Adrenal gland (tissue), 12 donors: ENCODE measurements around the gene LPCAT1. TPM values are rescaled to one million over a fixed set of nuclear protein-coding genes. Genes with fewer than 3 reads are reported as not detected.

Source experiments
- DNase-seq, 7 donors: peaks; one replicate each; pipeline ENCODE4 v3.0.0-alpha.2; 2019 to 2020
- H3K27ac ChIP-seq, 5 donors: fragments of 200-600 bp; sonication (generic) in 4 of 5; 1 replicate in 3 of 5; 2 replicates in 2 of 5; pipeline versions ENCODE4 v1.5.1 to v1.8.0; 2016 to 2020; ENCODE audit warnings: mild to moderate bottlenecking in 1 of 5
- H3K27me3 ChIP-seq: fragments of 200-600 bp; 2 replicates; pipeline ENCODE4 v1.8.0; 2021
- H3K36me3 ChIP-seq, 2 donors: fragments of 200-600 bp; replicated peaks in 1 of 2; 1 replicate in 1 of 2; 2 replicates in 1 of 2; pipeline versions ENCODE4 v1.5.1 to v1.8.0; 2018 to 2022
- H3K4me1 ChIP-seq, 2 donors: fragments of 200-600 bp; replicated peaks in 1 of 2; 1 replicate in 1 of 2; 2 replicates in 1 of 2; pipeline versions ENCODE4 v1.5.1 to v1.8.0; 2018 to 2021
- H3K4me3 ChIP-seq, 4 donors: fragments of 200-600 bp; sonication (generic) in 3 of 4; one replicate each; pipeline ENCODE4 v1.5.1; 2016 to 2018
- H3K9me3 ChIP-seq, 3 donors: fragments of 200-600 bp; sonication (generic) in 1 of 3; replicated peaks in 1 of 3; 1 replicate in 2 of 3; 2 replicates in 1 of 3; pipeline versions ENCODE4 v1.5.1 to v1.8.0; 2016 to 2021
- CTCF ChIP-seq, 6 experiments: fragments of 450-650 bp in 4 of 6; fragments of 200-600 bp in 2 of 6; sonication (generic) in 1 of 6; IDR thresholded peaks; 1 replicate in 5 of 6; 2 replicates in 1 of 6; pipeline versions ENCODE4 v1.5.1 to v1.8.0; 2016 to 2021; ENCODE audit warnings: antibody characterized with exemption in 6 of 6, mild to moderate bottlenecking in 2 of 6, moderate library complexity in 1 of 6
- POLR2A ChIP-seq, 2 donors: fragments of 450-650 bp; IDR thresholded peaks; one replicate each; pipeline ENCODE4 v1.6.1; 2017; ENCODE audit warnings: antibody characterized with exemption in 2 of 2, mild to moderate bottlenecking in 2 of 2, moderate library complexity in 1 of 2
- WGBS, 4 donors: extraction: QIAGEN DNeasy Blood & Tissue Kit in 2 of 4; methylation state at CpG; one replicate each; pipeline versions ENCODE4 v1.1.5 to v1.1.7; 2013 to 2017; 5-methylcytosine and 5-hydroxymethylcytosine counted together
- intact Hi-C, 2 donors: fragments of 100-400 bp; cut with DNase I; formaldehyde crosslinking; loops; one replicate each; pipeline versions ENCODE4 v1.14.1 to v1.15.0; 2022 to 2023
- polyA plus RNA-seq, 3 donors: library from polyadenylated mRNA; stranded (reverse); fragments of 200-250 nt in 2 of 3; fragments of 350-450 nt in 1 of 3; fragmentation: Illumina TruSeq in 1 of 3; extraction: RNeasy Lipid Tissue Mini Kit (QIAGEN cat#74804) in 1 of 3; gene quantifications; one replicate each; pipeline ENCODE4 v1.2.3, GENCODE V29; 2013 to 2014
- total RNA-seq, 9 donors: library from RNA; depleted of rRNA in 4 of 9; stranded (reverse); fragments of >200 nt in 4 of 9; fragments of 120-200 nt in 1 of 9; fragmentation: NEBNext Ultra II Directional in 1 of 9; extraction: Animal tissue kit (Norgen Biotek cat#: 25700) in 1 of 9; gene quantifications; one replicate each; pipeline versions ENCODE4 v1.1.0 to v1.2.4, GENCODE V29; 2013 to 2023
- donor health status: healthy with polysubstance abuse.
- donor health status: Bipolar disorder and iron deficiency.
- donor health status: DM: yes; HTN: yes; CAD: no.
- donor health status: DM: no; HTN: no; CAD: no.
- donor health status: DM: no; HTN: no; CAD: no.
- donor health status: DM: yes; HTN: yes; CAD: no.

Gene LPCAT1
- total and polyA plus RNA-seq, 12 donors, result 23.2 to 59.1 (median 42.6) TPM

GRCh38 chr5:1547236-1547635, 23.5 kb upstream of the LPCAT1 start:
- Histone ChIP-seq H3K4me3 (no peak overlapping the region), H3K27ac (no peak overlapping the region), H3K27me3 (no peaks in the 10 kb centered on the region), H3K9me3 (no peaks in the 10 kb centered on the region), H3K4me1 (no peaks in the 10 kb centered on the region), H3K36me3 (no peaks in the 10 kb centered on the region)
- TF ChIP-seq POLR2A (IDR thresholded peaks at IDR 0.05), result no peak
- TF ChIP-seq CTCF (IDR thresholded peaks at IDR 0.05), result no peak
- intact Hi-C loops, result no loop called here
- DNase-seq, result peak in 1 of 7 donors; percentile 31
- 87 to 94% (median 89%) methylated on average over 11 of the region's 11 CpGs for WGBS, 4 donors

DNA sequence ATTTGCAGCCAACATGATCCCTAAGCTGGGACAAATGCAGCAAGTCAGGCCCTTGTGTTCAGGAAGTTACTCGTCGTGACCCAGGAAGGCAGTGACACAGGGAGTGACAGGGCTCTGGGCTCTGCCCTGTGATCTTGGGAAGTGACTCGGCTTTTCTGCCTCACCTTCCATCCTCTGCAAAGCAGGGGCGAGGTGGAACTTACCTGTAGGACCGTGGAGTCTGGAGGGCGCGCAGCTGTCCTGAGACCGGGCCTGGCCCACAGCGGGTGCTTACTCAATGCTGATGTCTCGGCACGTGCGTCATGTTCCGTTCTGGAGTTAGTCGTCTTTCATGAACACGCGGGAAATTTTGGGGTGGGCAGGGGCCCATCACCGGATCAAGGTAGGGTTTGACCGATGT, 22.8 kb upstream of the LPCAT1 start:
- DNase-seq, result peak in 1 of 7 donors; percentile 48
- WGBS, 4 donors, result 86 to 93% (median 88%) methylated on average over 18 of the region's 18 CpGs
- no peaks in the 10 kb centered on the region for H3K4me1 ChIP-seq
- H3K4me3 ChIP-seq, result no peak overlapping the region
- no peaks in the 10 kb centered on the region for H3K36me3 ChIP-seq
- no peaks in the 10 kb centered on the region for H3K27me3 ChIP-seq
- H3K9me3 ChIP-seq, result no peaks in the 10 kb centered on the region
- H3K27ac ChIP-seq, result no peak overlapping the region
- intact Hi-C loops, result no loop called here
- TF ChIP-seq POLR2A (IDR thresholded peaks at IDR 0.05) (no peak), CTCF (IDR thresholded peaks at IDR 0.05) (no peak)

- TF ChIP-seq POLR2A (IDR thresholded peaks at IDR 0.05) (no peak), CTCF (IDR thresholded peaks at IDR 0.05) (no peak)
- Histone ChIP-seq H3K4me3 (no peak overlapping the region), H3K4me1 (no peaks in the 10 kb centered on the region), H3K27me3 (no peaks in the 10 kb centered on the region), H3K36me3 (no peaks in the 10 kb centered on the region), H3K9me3 (no peaks in the 10 kb centered on the region), H3K27ac (no peak overlapping the region)
- intact Hi-C loops, result no loop called here
- 60 to 75% (median 69%) methylated on average over 6 of the region's 6 CpGs for WGBS, 4 donors
- no peak for DNase-seq
Observed at GRCh38 chr5:1545805-1546355, 22.1 kb upstream of the LPCAT1 start.

GRCh38 chr5:1545126-1545804, 21.5 kb upstream of the LPCAT1 start:
- 59 to 80% (median 69%) methylated on average over 4 of the region's 4 CpGs for WGBS, 4 donors
- DNase-seq, result peak in 1 of 7 donors; percentile 41
- intact Hi-C loops, result no loop called here
- no peaks in the 10 kb centered on the region for H3K4me1 ChIP-seq
- H3K9me3 ChIP-seq, result no peaks in the 10 kb centered on the region
- no peaks in the 10 kb centered on the region for H3K27me3 ChIP-seq
- H3K4me3 ChIP-seq, result no peak overlapping the region
- TF ChIP-seq POLR2A (IDR thresholded peaks at IDR 0.05) (no peak), CTCF (IDR thresholded peaks at IDR 0.05) (no peak)
- no peaks in the 10 kb centered on the region for H3K36me3 ChIP-seq
- no peak overlapping the region for H3K27ac ChIP-seq
